GM12873 (cell line): ENCODE measurements around the gene DGKG.

Experiments used
- TF ChIP-seq, protein P1 (sequence below): IDR thresholded peaks from 2 replicates; pipeline ENCODE4 v1.5.1; 2012; ENCODE audit warnings: low read depth, mild to moderate bottlenecking, moderate library complexity, low read length, control low read depth; ENCODE audit not compliant: insufficient read depth; ENCODE audit errors: missing control alignments

Gene DGKG

DNA sequence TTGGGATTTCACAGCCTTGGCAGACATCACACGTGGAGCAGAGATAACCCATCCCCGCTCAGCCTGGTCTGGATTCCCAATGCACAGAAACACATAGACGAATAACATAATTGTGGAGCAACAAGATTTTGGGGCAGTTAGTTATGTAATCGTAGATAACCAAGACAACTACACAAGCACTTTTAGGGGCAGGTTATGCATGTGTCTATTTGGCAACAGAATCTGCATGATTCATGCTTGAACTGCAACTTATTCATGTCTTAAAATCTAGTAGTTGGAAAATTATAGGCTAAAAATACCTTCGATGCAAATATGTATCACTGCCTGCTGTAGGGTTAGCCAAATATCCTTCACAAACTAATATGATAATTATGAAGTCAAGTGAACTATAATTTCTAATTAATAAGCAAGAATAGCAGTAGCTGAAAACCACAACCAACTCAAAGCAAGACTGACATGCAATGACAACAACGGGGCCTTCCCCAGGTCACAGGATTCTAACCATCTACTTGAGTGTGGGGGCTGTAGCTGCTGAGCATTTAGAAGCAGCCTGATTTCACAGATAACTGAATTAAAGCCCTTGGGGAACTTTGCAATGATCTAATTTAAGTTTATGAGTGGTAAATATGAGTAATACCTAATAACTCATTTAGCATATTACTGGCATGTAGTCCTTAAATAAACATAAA lies 31.1 kb downstream of the DGKG start:
- TF ChIP-seq, protein P1, sequence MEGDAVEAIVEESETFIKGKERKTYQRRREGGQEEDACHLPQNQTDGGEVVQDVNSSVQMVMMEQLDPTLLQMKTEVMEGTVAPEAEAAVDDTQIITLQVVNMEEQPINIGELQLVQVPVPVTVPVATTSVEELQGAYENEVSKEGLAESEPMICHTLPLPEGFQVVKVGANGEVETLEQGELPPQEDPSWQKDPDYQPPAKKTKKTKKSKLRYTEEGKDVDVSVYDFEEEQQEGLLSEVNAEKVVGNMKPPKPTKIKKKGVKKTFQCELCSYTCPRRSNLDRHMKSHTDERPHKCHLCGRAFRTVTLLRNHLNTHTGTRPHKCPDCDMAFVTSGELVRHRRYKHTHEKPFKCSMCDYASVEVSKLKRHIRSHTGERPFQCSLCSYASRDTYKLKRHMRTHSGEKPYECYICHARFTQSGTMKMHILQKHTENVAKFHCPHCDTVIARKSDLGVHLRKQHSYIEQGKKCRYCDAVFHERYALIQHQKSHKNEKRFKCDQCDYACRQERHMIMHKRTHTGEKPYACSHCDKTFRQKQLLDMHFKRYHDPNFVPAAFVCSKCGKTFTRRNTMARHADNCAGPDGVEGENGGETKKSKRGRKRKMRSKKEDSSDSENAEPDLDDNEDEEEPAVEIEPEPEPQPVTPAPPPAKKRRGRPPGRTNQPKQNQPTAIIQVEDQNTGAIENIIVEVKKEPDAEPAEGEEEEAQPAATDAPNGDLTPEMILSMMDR: no peak

- TF ChIP-seq, protein P1: no peak
These were observed 32.4 kb downstream of the DGKG start for GRCh38 chr3:186329589-186329988.

DNA sequence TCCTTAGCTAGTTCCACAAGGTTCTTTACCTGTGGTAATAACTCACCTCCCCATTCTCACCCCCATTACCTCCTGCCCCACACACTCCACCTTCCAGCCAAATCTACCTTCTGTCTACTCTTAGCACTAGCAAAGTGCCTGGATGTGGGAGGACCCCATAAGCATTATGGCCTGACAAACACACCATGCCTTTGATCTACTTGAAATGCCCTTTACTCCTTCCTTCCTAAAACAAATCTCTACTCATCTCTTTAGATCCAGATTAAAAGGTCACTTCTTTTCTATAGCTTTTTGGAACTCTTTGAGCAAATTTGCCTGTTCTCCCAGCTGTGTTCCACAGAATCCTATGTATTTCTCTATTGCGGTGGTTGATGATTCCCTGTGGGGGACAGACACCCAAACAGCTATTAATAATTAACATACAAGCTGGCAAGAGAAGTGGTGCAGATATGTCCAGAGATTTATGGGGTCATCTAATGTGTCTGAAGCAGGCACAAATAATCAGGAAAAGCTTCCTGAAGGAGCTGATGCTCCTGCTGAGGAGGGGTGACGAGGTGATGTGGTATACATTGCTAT lies 34.0 kb downstream of the DGKG start:
- TF ChIP-seq, protein P1: no peak

DNA sequence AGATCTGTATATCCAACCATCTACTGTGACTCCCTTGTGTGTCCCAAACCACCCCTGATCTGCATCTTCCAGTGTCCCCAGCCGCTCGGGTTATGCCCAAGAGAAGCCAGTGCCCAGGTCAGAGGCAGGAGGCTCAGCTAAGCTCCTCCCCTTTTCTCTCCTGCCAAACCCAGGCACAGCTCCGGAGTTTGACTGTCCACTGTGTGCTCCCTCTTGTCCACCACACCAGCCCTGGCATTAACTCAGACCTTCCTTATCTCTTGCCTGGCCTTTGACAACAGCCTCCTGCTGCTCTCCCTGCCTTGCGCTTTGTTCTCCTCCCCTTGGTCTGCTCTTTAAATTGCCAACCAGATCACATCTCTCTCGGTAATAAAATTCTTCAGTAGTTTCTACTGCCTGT lies 39.3 kb downstream of the DGKG start:
- TF ChIP-seq, protein P1: no peak

- TF ChIP-seq, protein P1: no peak
These were observed 40.3 kb downstream of the DGKG start for GRCh38 chr3:186321746-186322145.

GRCh38 chr3:186320862-186321568 lies 41.0 kb downstream of the DGKG start:
- TF ChIP-seq, protein P1: no peak

- TF ChIP-seq, protein P1: no peak
These were observed 42.1 kb downstream of the DGKG start for GRCh38 chr3:186319945-186320344.
